Mammary epithelial cell (primary cell): Measurements from ENCODE around the gene ATAD1.

Experiments used
- CTCF ChIP-seq, 2 donors: IDR thresholded peaks in 1 of 2; conservative IDR thresholded peaks in 1 of 2; 2 replicates each; pipeline ENCODE4 v1.5.1; 2011 to 2012; ENCODE audit warnings: inconsistent platforms in 2 of 2, low read length in 2 of 2, mild to moderate bottlenecking in 2 of 2, control low read depth in 1 of 2, low read depth in 1 of 2; ENCODE audit not compliant: insufficient read depth in 1 of 2; ENCODE audit errors: extremely low read depth in 1 of 2
- EZH2 ChIP-seq: IDR thresholded peaks from 2 replicates; pipeline ENCODE4 v1.6.1; 2012; ENCODE audit warnings: low read length, inconsistent platforms, borderline replicate concordance

- TF ChIP-seq CTCF (conservative IDR thresholded peaks at IDR 0.05 in 1 of 2, IDR thresholded peaks at IDR 0.05 in 1 of 2; ENCODE audit: extremely low read depth in 1 of 2, insufficient read depth in 1 of 2, low read depth in 1 of 2, low read length in 2 of 2) (no peak), EZH2 (no peak)
Measured at GRCh38 chr10:87706731-87707130, 111.3 kb downstream of the ATAD1 start.
